GM12878 (cell line): ENCODE results near the gene SESN1. TPM values are rescaled to one million over a fixed set of nuclear protein-coding genes. Genes with fewer than 3 reads are reported as not detected.

Experiments
- ATAC-seq: fragments of 200-7000 bp; cut with Tn5 transposase; 3 replicates; pipeline ENCODE4 v1.9.1; 2020; ENCODE audit warnings: mild to moderate bottlenecking, moderate library complexity
- BruUV-seq: library from RNA; stranded (reverse); fragments of 400-500 nt; replicated peaks from 2 replicates; lab custom pipeline; 2021; lab: Mats Ljungman, UMichigan
- CTCF ChIA-PET: fragments of 300-600 bp; sonication (Branson Sonifier 250); formaldehyde crosslinking; extraction: SDS; loops from one replicate; lab custom pipeline; 2021; ENCODE audit warnings: inconsistent platforms; lab: Yijun Ruan, JAX
- POLR2A ChIA-PET: fragments of 350-600 bp; formaldehyde crosslinking; extraction: SDS; loops from one replicate; lab custom pipeline; 2021; ENCODE audit warnings: inconsistent platforms; lab: Charles Lee
- RAD21 ChIA-PET: fragments of 300-600 bp; sonication (Branson Sonifier 250); formaldehyde crosslinking; loops from one replicate; lab custom pipeline; 2023; ENCODE audit warnings: antibody characterized with exemption; ENCODE audit not compliant: unreplicated experiment; lab: Charles Lee
- SMC1A ChIA-PET: fragments of 300-600 bp; sonication (Branson Sonifier 250); formaldehyde crosslinking; loops from one replicate; lab custom pipeline; 2023; ENCODE audit not compliant: unreplicated experiment, uncharacterized antibody; lab: Charles Lee
- DNase-seq: peaks from one replicate; pipeline ENCODE4 v3.0.0-alpha.2; 2011; ENCODE audit warnings: low read depth, low spot score
- FAIRE-seq: peaks from 3 replicates; lab custom pipeline; 2011; peaks lifted over from hg19 to GRCh38; lab: Jason Lieb, UNC
- H2AFZ ChIP-seq: 2 replicates; pipeline ENCODE4 v1.6.0; 2011; ENCODE audit warnings: low read depth, low read length, control low read depth; ENCODE audit not compliant: control insufficient read depth
- H3K27ac ChIP-seq: 2 replicates; pipeline ENCODE4 v1.5.1; 2011; ENCODE audit warnings: control low read depth; ENCODE audit not compliant: control insufficient read depth, insufficient read depth
- H3K27me3 ChIP-seq, 2 experiments: replicated peaks in 1 of 2; 2 replicates each; pipeline versions ENCODE4 v1.6.0 to v1.6.1; 2011; ENCODE audit warnings: low read length in 1 of 2; ENCODE audit not compliant: control insufficient read depth in 2 of 2, insufficient read depth in 2 of 2
- H3K36me3 ChIP-seq, 2 experiments: 2 replicates each; pipeline ENCODE4 v1.5.1; 2011; ENCODE audit warnings: low read length in 1 of 2; ENCODE audit not compliant: control insufficient read depth in 2 of 2, insufficient read depth in 2 of 2
- H3K4me1 ChIP-seq: 2 replicates; pipeline ENCODE4 v1.6.1; 2011; ENCODE audit warnings: mild to moderate bottlenecking, low read length, moderate library complexity, mixed read lengths; ENCODE audit not compliant: control insufficient read depth, insufficient read depth
- H3K4me2 ChIP-seq: 2 replicates; pipeline ENCODE4 v1.6.0; 2011; ENCODE audit warnings: control low read depth; ENCODE audit not compliant: control insufficient read depth, insufficient read depth
- H3K4me3 ChIP-seq: fragments of 200-600 bp; sonication (generic); 2 replicates; pipeline ENCODE4 v1.5.1; 2016
- H3K79me2 ChIP-seq: 2 replicates; pipeline ENCODE4 v1.6.0; 2011; ENCODE audit warnings: low read length; ENCODE audit not compliant: control insufficient read depth, insufficient read depth
- H3K9ac ChIP-seq: 2 replicates; pipeline ENCODE4 v1.8.0; 2011; ENCODE audit warnings: low read length, control low read depth, mixed read lengths; ENCODE audit not compliant: control insufficient read depth, insufficient read depth
- H3K9me3 ChIP-seq: replicated peaks from 3 replicates; pipeline ENCODE4 v1.5.1; 2011; ENCODE audit warnings: mild to moderate bottlenecking, low read length; ENCODE audit not compliant: control insufficient read depth, insufficient read depth
- H4K20me1 ChIP-seq: 2 replicates; pipeline ENCODE4 v1.6.0; 2011; ENCODE audit not compliant: control insufficient read depth, insufficient read depth
- BCLAF1 ChIP-seq: fragments of 450-650 bp; IDR thresholded peaks from 2 replicates; pipeline ENCODE4 v1.6.1; 2017; ENCODE audit warnings: antibody characterized with exemption, mild to moderate bottlenecking, moderate library complexity
- CHD1 ChIP-seq: IDR thresholded peaks from 2 replicates; pipeline ENCODE4 v1.6.1; 2012; ENCODE audit warnings: low read depth, low read length, improper control_type of control experiment
- HSF1 ChIP-seq: fragments of 150-350 bp; IDR thresholded peaks from 2 replicates; pipeline ENCODE4 v1.6.1; 2014; ENCODE audit warnings: mild to moderate bottlenecking, low read depth, low read length
- PRDM15 ChIP-seq: fragments of 450-650 bp; formaldehyde crosslinking; IDR thresholded peaks from 2 replicates; pipeline ENCODE4 v1.4.0; 2020; ENCODE audit warnings: mild to moderate bottlenecking, moderate library complexity
- REST ChIP-seq: IDR thresholded peaks from 2 replicates; pipeline ENCODE4 v1.6.1; 2012; ENCODE audit warnings: mild to moderate bottlenecking, low read depth, low read length
- SUPT20H ChIP-seq: IDR thresholded peaks from 2 replicates; pipeline ENCODE4 v1.6.1; 2011; ENCODE audit warnings: low read depth, mild to moderate bottlenecking, low read length, moderate library complexity, borderline replicate concordance; ENCODE audit not compliant: control insufficient read depth
- ZBTB33 ChIP-seq: fragments of 450-650 bp; IDR thresholded peaks from 2 replicates; pipeline ENCODE4 v1.6.1; 2017; ENCODE audit warnings: mild to moderate bottlenecking
- ZZZ3 ChIP-seq: IDR thresholded peaks from 2 replicates; pipeline ENCODE4 v1.6.1; 2011; ENCODE audit warnings: low read depth; ENCODE audit not compliant: control insufficient read depth, insufficient read length
- WGBS: methylation state at CpG from one replicate; pipeline ENCODE4 v1.1.6; 2016; ENCODE audit warnings: low lambda C conversion rate; ENCODE audit not compliant: insufficient replicate concordance, insufficient coverage; ENCODE audit errors: missing lambda C conversion rate; 5-methylcytosine and 5-hydroxymethylcytosine counted together
- in situ Hi-C: fragments of 300-500 bp; cut with MboI; formaldehyde crosslinking; loops from 9 replicates; pipeline ENCODE4 v1.14.3; 2018; ENCODE audit warnings: mixed read lengths
- intact Hi-C: fragments of 100-400 bp; cut with micrococcal nuclease; formaldehyde crosslinking; loops from one replicate; pipeline ENCODE4 v1.14.2; 2022; ENCODE audit not compliant: unreplicated experiment
- polyA plus RNA-seq, 11 experiments: library from polyadenylated mRNA; depleted of rRNA in 4 of 11; unstranded in 6 of 11; stranded (reverse) in 5 of 11; fragments of >200 nt; fragmentation: Nextera tagmentation in 4 of 11; fragmentation: Illumina TruSeq in 1 of 11; extraction: Ambion mirVana in 4 of 11; extraction: Trizol in 1 of 11; gene quantifications; 1 replicate in 1 of 11; 2 replicates in 10 of 11; pipeline versions ENCODE4 v1.2.1 to v1.2.3, GENCODE V29; 2011 to 2016; ENCODE audit warnings: inconsistent platforms in 2 of 11, missing spikeins in 2 of 11, low read depth in 1 of 11
- total RNA-seq, 4 experiments: library from RNA; depleted of rRNA in 3 of 4; stranded (reverse); fragments of >200 nt in 3 of 4; fragmentation: Illumina TruSeq in 1 of 4; extraction: Trizol in 1 of 4; gene quantifications; 2 replicates each; pipeline versions ENCODE4 v1.2.1 to v1.2.3, GENCODE V29; 2013 to 2021

SESN1 gene
- total and polyA plus RNA-seq, 10 of the 15 experiments (the other 5 are each of a cell fraction or from before 2014, with no cell fraction given) = 1.3 to 13.0 (median 3.3) TPM

GRCh38 chr6:109062767-109063352 is 31.8 kb downstream of the SESN1 start:
- Histone ChIP-seq H3K4me1 (no peaks in the 10 kb centered on the region), H3K4me2 (no peak overlapping the region), H3K79me2 (no peaks in the 10 kb centered on the region), H3K27ac (no peak overlapping the region), H3K36me3 (no peaks in the 10 kb centered on the region), H2AFZ (no peak overlapping the region), H3K9me3 (no peaks in the 10 kb centered on the region), H3K27me3 (no peaks in the 10 kb centered on the region; a peak in 2 of 4 replicates), H3K4me3 (no peak overlapping the region), H4K20me1 (no peaks in the 10 kb centered on the region), H3K9ac (no peak overlapping the region)
- WGBS = 27% methylated on average over 3 of the region's 4 CpGs
- in situ Hi-C loops = no loop called here
- BruUV-seq = no TSS peak
- ChIA-PET CTCF (interaction anchor here (3.1 kb wide), 1 partner anchor 10 kb away, joined by 13 read pairs; no protein-coding TSS in a partner anchor), SMC1A (no interaction called here), RAD21 (interaction anchor here (1.7 kb wide), 1 partner anchor 12 kb away, joined by 5 read pairs; no protein-coding TSS in a partner anchor), POLR2A (interaction anchor here (0.5 kb wide), 1 partner anchor 13 kb away, joined by 3 read pairs; no protein-coding TSS in a partner anchor)
- FAIRE-seq (no peak), DNase-seq (no peak), ATAC-seq (no peak)
- intact Hi-C loops = no loop called here
- TF ChIP-seq REST = no peak
- TF ChIP-seq SUPT20H = no peak
- TF ChIP-seq BCLAF1 = no peak
- TF ChIP-seq ZZZ3 = no peak
- no peak for TF ChIP-seq PRDM15 (CRISPR knock-in tag)
- TF ChIP-seq HSF1 = no peak
- no peak for TF ChIP-seq CHD1
- TF ChIP-seq ZBTB33 = no peak
